GM12873 (cell line): Measurements from ENCODE around the gene ADAD2.

Experiments used
- CTCF ChIP-seq: IDR thresholded peaks from 2 replicates; pipeline ENCODE4 v1.5.1; 2012; ENCODE audit warnings: low read depth, mild to moderate bottlenecking, moderate library complexity, low read length, control low read depth; ENCODE audit not compliant: insufficient read depth; ENCODE audit errors: missing control alignments

Gene ADAD2

DNA sequence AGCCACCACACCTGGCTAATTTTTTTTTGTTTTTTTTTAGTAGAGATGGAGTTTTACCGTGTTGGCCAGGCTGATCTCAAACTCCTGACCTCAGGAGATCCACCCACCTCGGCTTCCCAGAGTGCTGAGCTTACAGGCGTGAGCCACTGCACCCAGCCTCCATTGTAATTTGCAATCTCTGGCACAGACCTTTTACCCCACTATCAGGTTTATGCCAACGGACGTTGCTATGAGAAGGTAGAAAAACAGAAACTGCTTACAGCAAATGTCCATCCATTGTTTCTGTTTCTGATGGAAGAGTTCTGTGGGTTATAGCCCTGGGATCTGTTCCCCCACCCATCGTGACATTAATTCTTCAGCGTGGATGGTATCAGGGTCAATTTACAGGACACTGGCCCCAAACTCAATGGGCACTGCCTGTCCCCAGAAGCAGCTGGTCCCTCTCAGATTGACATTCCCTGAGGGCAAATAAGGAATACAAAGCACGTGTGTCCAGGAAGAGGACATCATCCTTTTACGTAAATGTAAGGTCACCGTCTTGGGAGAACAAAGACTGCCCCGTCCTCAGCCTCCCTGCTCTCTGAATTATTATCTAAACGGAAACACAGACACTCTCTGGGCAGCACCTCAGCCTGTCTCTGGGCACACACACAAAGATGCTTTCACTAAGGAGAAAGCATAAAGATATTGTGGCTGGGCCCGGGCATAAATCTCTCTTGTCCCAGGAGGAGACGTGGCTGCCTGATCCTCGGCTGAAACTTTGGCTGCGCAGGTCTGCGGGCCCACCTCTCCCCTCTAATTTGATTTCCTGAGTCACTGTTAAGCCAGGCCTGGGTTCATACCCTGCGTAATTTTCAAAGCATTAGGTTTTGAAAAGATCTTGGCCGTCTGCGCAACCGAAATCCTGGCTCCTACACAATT, 43.6 kb downstream of the ADAD2 start:
- TF ChIP-seq CTCF, result no peak

- TF ChIP-seq CTCF, result no peak
Observed at GRCh38 chr16:84236671-84237070, 45.7 kb downstream of the ADAD2 start.

DNA sequence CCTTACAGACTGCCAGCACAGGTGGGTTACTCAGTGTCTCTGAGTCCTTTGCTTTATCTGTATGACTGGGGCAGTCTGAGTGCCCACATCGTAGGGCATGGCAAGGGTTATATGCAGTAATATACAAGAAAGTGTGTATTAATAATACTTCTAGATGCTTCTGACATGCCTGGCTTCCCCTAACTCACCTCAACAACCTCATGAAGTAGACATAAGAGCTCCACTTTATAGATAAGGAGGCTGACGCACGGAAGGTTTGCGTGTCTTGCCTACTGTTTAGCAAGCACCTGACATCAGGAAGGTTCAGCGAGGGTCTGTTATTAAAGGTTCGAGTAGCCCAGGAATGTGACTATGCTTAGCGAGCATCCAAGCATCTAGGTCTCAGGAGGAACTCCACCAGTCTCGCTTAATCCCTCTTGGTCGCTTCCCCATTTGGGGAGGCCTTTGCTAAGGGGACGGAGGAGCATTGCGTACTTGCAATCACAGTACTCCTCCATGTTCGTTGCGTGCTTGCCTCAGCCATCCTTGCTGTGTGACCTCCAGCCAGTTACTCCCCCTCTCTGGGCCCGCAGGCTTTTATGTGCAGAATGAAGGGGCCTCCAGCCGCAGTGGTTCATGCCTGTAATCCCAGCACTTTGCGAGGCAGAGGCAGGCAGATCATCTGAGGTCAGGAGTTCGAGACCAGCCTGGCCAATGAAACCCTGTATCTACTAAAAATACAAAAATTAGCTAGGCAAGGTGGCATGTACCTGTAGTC, 47.2 kb downstream of the ADAD2 start:
- no peak for TF ChIP-seq CTCF

- TF ChIP-seq CTCF, result no peak
Observed at GRCh38 chr16:84239141-84239769, 48.3 kb downstream of the ADAD2 start.

GRCh38 chr16:84239909-84240308, 49.0 kb downstream of the ADAD2 start, which contains the start of gene KCNG4:
Gene KCNG4 (minus strand): TSS chr16:84240012. CDS start chr16:84237485, 2,527 bp downstream.
- no peak for TF ChIP-seq CTCF

- no peak for TF ChIP-seq CTCF
Observed at GRCh38 chr16:84240455-84240854, 49.5 kb downstream of the ADAD2 start.

GRCh38 chr16:84241778-84242177, 50.8 kb downstream of the ADAD2 start:
- no peak for TF ChIP-seq CTCF
